ENCODE measurements around the gene PRSS21.

- TF ChIP-seq CTCF (IDR thresholded peaks at IDR 0.05), result no peak
- no peak for TF ChIP-seq POLR2A (IDR thresholded peaks at IDR 0.05)
These were observed 11.4 kb downstream of the PRSS21 start for GRCh38 chr16:2828521-2828840.
